Prostate gland (tissue), 2 donors: ENCODE results near the gene ATP8B3. TPM values are rescaled to one million over a fixed set of nuclear protein-coding genes. Genes with fewer than 3 reads are reported as not detected.

Source experiments
- DNase-seq: peaks from one replicate; pipeline ENCODE4 v3.0.0-alpha.2; 2019; ENCODE audit warnings: low spot score
- H3K27ac ChIP-seq, 2 donors: fragments of 200-600 bp; sonication (generic); 2 replicates each; pipeline ENCODE4 v1.5.1; 2017 to 2019
- H3K27me3 ChIP-seq: fragments of 200-600 bp; sonication (generic); replicated peaks from 2 replicates; pipeline ENCODE4 v1.5.1; 2019; ENCODE audit not compliant: insufficient read depth
- H3K36me3 ChIP-seq, 2 donors: fragments of 200-600 bp; sonication (generic); 1 replicate in 1 of 2; 2 replicates in 1 of 2; pipeline versions ENCODE4 v1.5.1 to v1.8.1; 2017 to 2019
- H3K4me1 ChIP-seq: fragments of 200-600 bp; sonication (generic); replicated peaks from 2 replicates; pipeline ENCODE4 v1.5.1; 2019
- H3K4me3 ChIP-seq, 2 donors: fragments of 200-600 bp; sonication (generic); 2 replicates each; pipeline ENCODE4 v1.5.1; 2017 to 2019
- H3K9me3 ChIP-seq: fragments of 200-600 bp; sonication (generic); 2 replicates; pipeline ENCODE4 v1.5.1; 2017
- POLR2A ChIP-seq: fragments of 450-650 bp; IDR thresholded peaks from one replicate; pipeline ENCODE4 v1.6.1; 2016; ENCODE audit warnings: antibody characterized with exemption, mild to moderate bottlenecking
- POLR2AphosphoS5 ChIP-seq: sonication (generic); formaldehyde crosslinking; IDR thresholded peaks from one replicate; pipeline ENCODE4 v1.6.1; 2017; ENCODE audit warnings: antibody characterized with exemption
- WGBS: methylation state at CpG from one replicate; pipeline ENCODE4 v1.1.5; 2018; 5-methylcytosine and 5-hydroxymethylcytosine counted together
- intact Hi-C: fragments of 100-400 bp; cut with DNase I; formaldehyde crosslinking; loops from one replicate; pipeline ENCODE4 v1.14.2; 2022
- total RNA-seq, 2 donors: library from RNA; depleted of rRNA; stranded (reverse); fragments of >200 nt; gene quantifications; one replicate each; pipeline ENCODE4 v1.1.0, GENCODE V29; 2016
- TF ChIP-seq, protein P1 (sequence below), 4 experiments: fragments of 200-600 bp in 2 of 4; fragments of 450-650 bp in 2 of 4; sonication (generic) in 2 of 4; IDR thresholded peaks; 1 replicate in 3 of 4; 2 replicates in 1 of 4; pipeline ENCODE4 v1.5.1; 2016 to 2019; ENCODE audit warnings: antibody characterized with exemption in 4 of 4, mild to moderate bottlenecking in 2 of 4, moderate library complexity in 2 of 4

Gene ATP8B3
- total RNA-seq, 2 donors from 2014 or later: 0.18 to 4.7 TPM

DNA sequence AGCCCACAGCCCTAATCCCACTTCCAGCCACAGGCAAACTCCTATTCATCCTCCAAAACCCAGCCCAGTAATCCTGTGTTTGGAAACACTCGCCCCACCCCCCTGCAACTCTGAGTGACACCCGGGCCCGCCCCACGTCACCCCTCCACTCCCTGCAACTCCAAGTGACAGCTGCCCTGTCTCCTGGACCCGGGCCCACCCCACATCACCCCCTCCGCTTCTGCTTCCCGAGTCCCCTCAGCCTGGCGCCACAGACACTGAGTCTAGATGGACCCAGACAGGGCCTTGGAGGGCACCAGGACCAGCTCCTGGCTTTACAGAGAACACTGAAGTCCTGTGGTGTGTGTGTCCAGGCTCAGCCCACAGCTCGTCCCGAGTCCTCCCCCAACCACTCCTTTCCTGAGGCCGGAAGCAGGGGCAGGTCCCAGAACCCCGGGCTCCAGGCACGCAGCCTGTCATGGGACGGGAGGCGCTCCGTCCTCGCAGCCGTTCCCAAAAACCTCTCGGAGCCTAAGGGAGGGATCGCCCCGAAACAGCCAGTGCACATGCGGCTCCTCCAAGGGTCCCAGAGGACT, 28.6 kb upstream of the ATP8B3 start:
- DNase-seq: no peak
- H3K27ac ChIP-seq: no peak overlapping the region
- peaks cover 19% of the 10 kb centered on the region for H3K4me1 ChIP-seq
- H3K4me3 ChIP-seq: no peak overlapping the region
- WGBS: 77% methylated on average over 22 of the region's 22 CpGs
- no peak for TF ChIP-seq POLR2A
- TF ChIP-seq, protein P1, sequence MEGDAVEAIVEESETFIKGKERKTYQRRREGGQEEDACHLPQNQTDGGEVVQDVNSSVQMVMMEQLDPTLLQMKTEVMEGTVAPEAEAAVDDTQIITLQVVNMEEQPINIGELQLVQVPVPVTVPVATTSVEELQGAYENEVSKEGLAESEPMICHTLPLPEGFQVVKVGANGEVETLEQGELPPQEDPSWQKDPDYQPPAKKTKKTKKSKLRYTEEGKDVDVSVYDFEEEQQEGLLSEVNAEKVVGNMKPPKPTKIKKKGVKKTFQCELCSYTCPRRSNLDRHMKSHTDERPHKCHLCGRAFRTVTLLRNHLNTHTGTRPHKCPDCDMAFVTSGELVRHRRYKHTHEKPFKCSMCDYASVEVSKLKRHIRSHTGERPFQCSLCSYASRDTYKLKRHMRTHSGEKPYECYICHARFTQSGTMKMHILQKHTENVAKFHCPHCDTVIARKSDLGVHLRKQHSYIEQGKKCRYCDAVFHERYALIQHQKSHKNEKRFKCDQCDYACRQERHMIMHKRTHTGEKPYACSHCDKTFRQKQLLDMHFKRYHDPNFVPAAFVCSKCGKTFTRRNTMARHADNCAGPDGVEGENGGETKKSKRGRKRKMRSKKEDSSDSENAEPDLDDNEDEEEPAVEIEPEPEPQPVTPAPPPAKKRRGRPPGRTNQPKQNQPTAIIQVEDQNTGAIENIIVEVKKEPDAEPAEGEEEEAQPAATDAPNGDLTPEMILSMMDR (IDR thresholded peaks at IDR 0.05): no peak
- no peak for TF ChIP-seq POLR2AphosphoS5
- no peaks in the 10 kb centered on the region for H3K9me3 ChIP-seq
- no peaks in the 10 kb centered on the region for H3K36me3 ChIP-seq
- H3K27me3 ChIP-seq: no peaks in the 10 kb centered on the region
- intact Hi-C loops: no loop called here

DNA sequence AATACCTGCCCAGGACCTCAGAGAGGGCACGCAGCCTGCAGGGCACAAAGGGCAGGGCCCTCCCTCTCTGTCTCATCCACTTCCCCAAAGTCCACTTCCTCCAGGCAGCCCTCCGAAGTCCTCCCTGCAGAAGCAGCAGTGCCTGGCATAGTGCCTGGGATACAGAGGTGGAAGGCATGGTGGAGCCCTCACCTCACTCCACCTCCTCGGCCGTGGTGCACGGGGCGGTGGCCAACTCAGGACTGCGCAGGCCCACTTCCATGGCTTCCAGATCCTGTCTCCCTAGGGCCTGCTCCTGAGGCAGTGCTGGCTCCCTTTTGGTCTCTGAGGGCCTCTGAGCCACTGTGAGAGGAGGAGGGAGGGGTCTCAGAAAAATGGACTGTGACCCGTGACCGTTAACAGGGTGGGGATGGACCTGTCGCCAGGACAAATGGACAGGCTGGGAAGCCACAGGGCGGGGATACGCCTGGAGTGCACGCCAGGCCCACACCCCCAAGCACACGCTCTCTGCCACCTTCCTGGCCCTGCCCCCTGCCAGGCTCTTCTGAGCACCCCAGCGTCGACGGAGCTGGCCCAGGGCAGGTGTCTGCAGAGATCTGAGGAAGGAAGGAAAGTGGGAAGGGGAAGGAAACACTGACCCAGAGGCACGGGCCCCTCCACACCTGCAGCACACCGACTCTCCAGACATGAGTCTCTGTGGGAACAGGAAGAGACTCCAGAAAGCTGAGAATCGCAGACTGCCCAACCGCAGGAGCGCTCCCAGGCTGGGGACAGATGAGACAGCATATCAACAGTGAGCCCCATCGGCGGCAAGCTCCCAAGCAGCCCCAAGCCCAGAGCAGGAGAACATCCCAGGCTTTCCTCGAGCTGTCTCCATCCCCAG, 27.8 kb upstream of the ATP8B3 start:
- Histone ChIP-seq H3K9me3 (no peaks in the 10 kb centered on the region), H3K4me1 (peaks cover 15% of the 10 kb centered on the region), H3K27me3 (no peaks in the 10 kb centered on the region), H3K27ac (no peak overlapping the region), H3K4me3 (no peak overlapping the region), H3K36me3 (no peaks in the 10 kb centered on the region)
- no peak for DNase-seq
- no peak for TF ChIP-seq POLR2A
- no peak for TF ChIP-seq POLR2AphosphoS5
- TF ChIP-seq, protein P1 (IDR thresholded peaks at IDR 0.05): no peak
- whole genome bisulfite sequencing: 76% methylated on average over 25 of the region's 25 CpGs
- intact Hi-C loops: no loop called here

DNA sequence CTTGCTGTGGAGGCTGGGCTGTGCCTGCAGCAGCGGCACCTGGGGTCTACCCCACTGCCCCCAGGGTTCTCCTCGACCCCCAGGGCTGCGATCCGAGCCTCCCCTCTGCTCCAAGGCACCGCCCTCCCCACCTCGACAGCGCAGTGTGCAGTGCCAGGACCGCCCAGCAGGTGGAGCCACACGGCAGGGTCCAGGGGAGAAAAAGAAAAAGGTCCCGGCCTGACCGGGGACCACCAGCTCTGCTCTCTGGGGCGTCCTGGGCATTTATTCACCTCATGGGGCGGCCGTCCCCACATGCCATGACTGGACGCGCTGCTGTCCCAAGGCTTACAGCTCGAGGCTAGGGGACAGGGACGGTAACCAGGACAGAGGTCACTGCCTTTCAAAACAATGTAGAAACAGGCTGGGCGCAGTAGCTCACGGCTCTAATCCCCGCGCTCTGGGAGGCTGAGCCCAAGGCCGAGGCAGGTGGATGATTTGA, 25.6 kb upstream of the ATP8B3 start:
- no peak for TF ChIP-seq POLR2A
- TF ChIP-seq, protein P1 (IDR thresholded peaks at IDR 0.05): peak; percentile 48 to 67 (median 50)
- Histone ChIP-seq H3K4me1 (no peaks in the 10 kb centered on the region), H3K9me3 (no peaks in the 10 kb centered on the region), H3K36me3 (no peaks in the 10 kb centered on the region), H3K27me3 (no peaks in the 10 kb centered on the region), H3K27ac (no peak overlapping the region), H3K4me3 (no peak overlapping the region)
- 42% methylated on average over 23 of the region's 23 CpGs for WGBS
- intact Hi-C loops: no loop called here
- DNase-seq: no peak

DNA sequence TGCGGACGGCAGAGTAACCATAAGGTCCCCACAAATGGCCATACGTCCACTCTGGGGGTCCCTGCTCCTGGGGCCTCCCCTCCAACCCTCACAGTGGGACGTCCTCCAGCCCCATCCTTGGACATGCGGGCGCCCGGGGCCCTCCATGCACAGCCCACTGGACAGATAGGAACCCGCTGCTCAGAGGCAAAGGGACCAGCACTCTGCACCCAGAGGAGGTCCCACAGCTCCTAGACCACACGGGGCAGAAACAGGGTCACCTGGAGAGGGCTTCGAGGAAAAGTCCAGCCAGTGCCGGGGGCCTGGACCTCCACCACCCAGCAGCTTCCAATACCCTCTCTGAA, 25.1 kb upstream of the ATP8B3 start:
- DNase-seq: no peak
- H3K4me3 ChIP-seq: no peak overlapping the region
- H3K4me1 ChIP-seq: no peaks in the 10 kb centered on the region
- H3K36me3 ChIP-seq: no peaks in the 10 kb centered on the region
- no peaks in the 10 kb centered on the region for H3K9me3 ChIP-seq
- intact Hi-C loops: no loop called here
- no peak overlapping the region for H3K27ac ChIP-seq
- no peak for TF ChIP-seq POLR2A
- TF ChIP-seq, protein P1 (IDR thresholded peaks at IDR 0.05): no peak
- no peak for TF ChIP-seq POLR2AphosphoS5
- WGBS: 85% methylated on average over 10 of the region's 11 CpGs
- no peaks in the 10 kb centered on the region for H3K27me3 ChIP-seq
